GM12891 (cell line): ENCODE results near the gene TIAM1.

Experiments
- POLR2A ChIP-seq: IDR thresholded peaks from 2 replicates; pipeline ENCODE4 v1.6.1; 2011; ENCODE audit warnings: low read depth, low read length, control low read depth
- POLR2AphosphoS5 ChIP-seq: IDR thresholded peaks from 2 replicates; pipeline ENCODE4 v1.6.1; 2011; ENCODE audit warnings: low read depth, low read length, control low read depth

- no peak for TF ChIP-seq POLR2A
- TF ChIP-seq POLR2AphosphoS5: no peak
These were observed 132.2 kb downstream of the TIAM1 start for GRCh38 chr21:31211836-31212235.
